Fibroblast of the aortic adventitia (primary cell): ENCODE results near the gene PLA2G4A. TPM values are rescaled to one million over a fixed set of nuclear protein-coding genes. Genes with fewer than 3 reads are reported as not detected.

Experiments used
- DNase-seq: peaks from one replicate; pipeline ENCODE4 v3.0.0-alpha.2; 2010; ENCODE audit warnings: low read depth
- H3K4me3 ChIP-seq: 2 replicates; pipeline ENCODE4 v1.5.1; 2011; ENCODE audit warnings: low read depth, mild to moderate bottlenecking, control low read depth, low read length, moderate library complexity
- CTCF ChIP-seq: IDR thresholded peaks from 2 replicates; pipeline ENCODE4 v1.5.1; 2011; ENCODE audit warnings: mild to moderate bottlenecking, low read length, control low read depth, inconsistent platforms; ENCODE audit not compliant: insufficient read depth
- total RNA-seq: library from RNA; depleted of rRNA; stranded (reverse); fragments of >200 nt; gene quantifications from 2 replicates; pipeline ENCODE4 v1.2.3, GENCODE V29; 2012; ENCODE audit warnings: low replicate concordance

The PLA2G4A gene
- total RNA-seq, 1 donor = 74.7 TPM

GRCh38 chr1:187013582-187014200 is 184.9 kb downstream of the PLA2G4A start:
- DNase-seq = no peak
- TF ChIP-seq CTCF = no peak
- no peak overlapping the region for H3K4me3 ChIP-seq

- no peak for TF ChIP-seq CTCF
- peak; percentile 51 for DNase-seq
These were observed 189.5 kb downstream of the PLA2G4A start for GRCh38 chr1:187018291-187018690.

GRCh38 chr1:187027253-187027652 is 198.5 kb downstream of the PLA2G4A start:
- H3K4me3 ChIP-seq = no peak overlapping the region
- no peak for TF ChIP-seq CTCF
- DNase-seq = no peak

More at GRCh38 chr1:187018291-187018690, 189.5 kb downstream of the PLA2G4A start:
- H3K4me3 ChIP-seq = no peak overlapping the region

- H3K4me3 ChIP-seq = no peak overlapping the region
- no peak for TF ChIP-seq CTCF
- no peak for DNase-seq
These were observed 203.7 kb downstream of the PLA2G4A start for GRCh38 chr1:187032316-187032981.

GRCh38 chr1:187032982-187033692 is 204.4 kb downstream of the PLA2G4A start:
- peak; percentile 21 for DNase-seq
- no peak for TF ChIP-seq CTCF
- H3K4me3 ChIP-seq = no peak overlapping the region

GRCh38 chr1:187033693-187034390 is 205.1 kb downstream of the PLA2G4A start:
- no peak for TF ChIP-seq CTCF
- H3K4me3 ChIP-seq = no peak overlapping the region
- no peak for DNase-seq
